OCI-LY1 (cell line): ENCODE measurements around the gene LMF1.

Experiments used
- H2AFZ ChIP-seq: fragments of 200-600 bp; sonication (generic), shearing (Covaris generic); 2 replicates; pipeline ENCODE4 v1.6.0; 2014; ENCODE audit warnings: antibody characterized with exemption, mild to moderate bottlenecking, low read length
- H3F3A ChIP-seq: fragments of 200-600 bp; sonication (generic), shearing (Covaris generic); 2 replicates; pipeline ENCODE4 v1.6.0; 2014; ENCODE audit warnings: mild to moderate bottlenecking, antibody characterized with exemption, low read length, moderate library complexity; ENCODE audit not compliant: insufficient read depth
- H3K27ac ChIP-seq: fragments of 200-600 bp; sonication (generic); 2 replicates; pipeline ENCODE4 v1.5.1; 2014; ENCODE audit warnings: low read length, mixed run types, mild to moderate bottlenecking, low read depth; ENCODE audit not compliant: poor library complexity, severe bottlenecking
- H3K27me3 ChIP-seq: fragments of 200-600 bp; sonication (generic); 2 replicates; pipeline ENCODE4 v1.6.0; 2014; ENCODE audit warnings: antibody characterized with exemption, mild to moderate bottlenecking, low read length, moderate library complexity; ENCODE audit not compliant: insufficient read depth
- H3K36me3 ChIP-seq: fragments of 200-600 bp; sonication (generic); 2 replicates; pipeline ENCODE4 v1.6.1; 2014; ENCODE audit warnings: mild to moderate bottlenecking, antibody characterized with exemption, low read length, moderate library complexity, mixed read lengths; ENCODE audit not compliant: insufficient read depth
- H3K4me1 ChIP-seq: fragments of 200-600 bp; sonication (generic); 2 replicates; pipeline ENCODE4 v1.5.1; 2014; ENCODE audit warnings: mild to moderate bottlenecking, low read length, moderate library complexity; ENCODE audit not compliant: insufficient read depth, severe bottlenecking
- H3K4me2 ChIP-seq: fragments of 200-600 bp; sonication (generic), shearing (Covaris generic); 2 replicates; pipeline ENCODE4 v1.6.1; 2014; ENCODE audit warnings: low read length
- H3K4me3 ChIP-seq: fragments of 200-600 bp; sonication (generic); 2 replicates; pipeline ENCODE4 v1.5.1; 2014; ENCODE audit warnings: low read length, low read depth, mild to moderate bottlenecking, mixed read lengths; ENCODE audit not compliant: poor library complexity, severe bottlenecking
- H3K79me2 ChIP-seq: fragments of 200-600 bp; shearing (Covaris generic); 2 replicates; pipeline ENCODE4 v1.6.1; 2016; ENCODE audit warnings: mixed run types, low read length, mixed read lengths; ENCODE audit not compliant: insufficient read depth
- H3K9ac ChIP-seq: fragments of 200-600 bp; sonication (generic), shearing (Covaris generic); 2 replicates; pipeline ENCODE4 v1.6.1; 2014; ENCODE audit warnings: mild to moderate bottlenecking, low read length, mixed read lengths
- H3K9me2 ChIP-seq: fragments of 200-600 bp; sonication (generic), shearing (Covaris generic); 2 replicates; pipeline ENCODE4 v1.6.1; 2014; ENCODE audit warnings: low read depth, mild to moderate bottlenecking, low read length, mixed read lengths
- H3K9me3 ChIP-seq: fragments of 200-600 bp; shearing (Covaris generic); 2 replicates; pipeline ENCODE4 v1.6.1; 2014; ENCODE audit warnings: low read length, mixed read lengths
- H4K20me1 ChIP-seq: fragments of 200-600 bp; sonication (generic), shearing (Covaris generic); 2 replicates; pipeline ENCODE4 v1.6.0; 2016; ENCODE audit warnings: mild to moderate bottlenecking, low read length; ENCODE audit not compliant: insufficient read depth
- CTCF ChIP-seq: fragments of 200-600 bp; sonication (generic), shearing (Covaris generic); IDR thresholded peaks from 2 replicates; pipeline ENCODE4 v1.5.1; 2017; ENCODE audit warnings: mild to moderate bottlenecking, antibody characterized with exemption, low read length, moderate library complexity, mixed read lengths
- EZH2 ChIP-seq: fragments of 200-600 bp; sonication (generic), shearing (Covaris generic); IDR thresholded peaks from 2 replicates; pipeline ENCODE4 v1.8.0; 2017; ENCODE audit warnings: borderline replicate concordance, mixed run types, mild to moderate bottlenecking, antibody characterized with exemption, low read length, moderate library complexity, mixed read lengths

Gene LMF1

GRCh38 chr16:964356-965035, 6.3 kb downstream of the LMF1 start:
- Histone ChIP-seq H3K27me3 (peaks cover 4% of the 10 kb centered on the region; the same call in 1 of the 2 replicates), H3K4me2 (no peak overlapping the region), H3K4me3 (no peak overlapping the region), H3K79me2 (no peaks in the 10 kb centered on the region), H3K36me3 (no peaks in the 10 kb centered on the region; the same call in 1 of the 2 replicates), H2AFZ (no peak overlapping the region), H3K4me1 (peaks cover under 1% of the 10 kb centered on the region), H4K20me1 (no peaks in the 10 kb centered on the region), H3F3A (no peaks in the 10 kb centered on the region), H3K9ac (no peak overlapping the region), H3K27ac (no peak overlapping the region), H3K9me2 (no peaks in the 10 kb centered on the region), H3K9me3 (no peaks in the 10 kb centered on the region)
- TF ChIP-seq EZH2 (no peak), CTCF (no peak)

- Histone ChIP-seq H3K27ac (no peak overlapping the region), H4K20me1 (no peaks in the 10 kb centered on the region), H3K9me3 (no peaks in the 10 kb centered on the region), H3K27me3 (peaks cover 4% of the 10 kb centered on the region; the same call in 1 of the 2 replicates), H3K4me1 (no peaks in the 10 kb centered on the region), H3K79me2 (no peaks in the 10 kb centered on the region), H3K4me2 (no peak overlapping the region), H3F3A (no peaks in the 10 kb centered on the region), H3K9me2 (no peaks in the 10 kb centered on the region), H2AFZ (no peak overlapping the region), H3K4me3 (no peak overlapping the region), H3K36me3 (no peaks in the 10 kb centered on the region; the same call in 1 of the 2 replicates), H3K9ac (no peak overlapping the region)
- TF ChIP-seq CTCF, result no peak
- no peak for TF ChIP-seq EZH2
Measured at GRCh38 chr16:963913-964312, 6.9 kb downstream of the LMF1 start.

- Histone ChIP-seq H3K79me2 (no peaks in the 10 kb centered on the region), H3F3A (no peaks in the 10 kb centered on the region), H3K27ac (no peak overlapping the region), H3K4me1 (no peaks in the 10 kb centered on the region), H3K36me3 (no peaks in the 10 kb centered on the region; the same call in 1 of the 2 replicates), H3K4me3 (no peak overlapping the region), H3K9ac (no peak overlapping the region), H3K9me2 (no peaks in the 10 kb centered on the region), H4K20me1 (no peaks in the 10 kb centered on the region), H2AFZ (no peak overlapping the region), H3K4me2 (no peak overlapping the region), H3K27me3 (peaks cover 4% of the 10 kb centered on the region; the same call in 1 of the 2 replicates), H3K9me3 (no peaks in the 10 kb centered on the region)
- no peak for TF ChIP-seq CTCF
- no peak for TF ChIP-seq EZH2
Measured at GRCh38 chr16:962901-963814, 7.6 kb downstream of the LMF1 start.
